ENCODE data around the gene LRRC37A.
"Not testable (repeated sequence)": the region's sequence is repeated elsewhere in the genome, so short reads cannot be mapped to it uniquely, and the experiment has no call there.

Gene LRRC37A

GRCh38 chr17:46383118-46383517 lies 88.2 kb downstream of the LRRC37A start:
- not testable (repeated sequence) for H2AFZ ChIP-seq (ENCODE audit: low read length); H3K27me3 ChIP-seq (ENCODE audit: insufficient read depth, low read length); H3K4me2 ChIP-seq (ENCODE audit: low read length); H3K4me1 ChIP-seq (ENCODE audit: insufficient read depth, low read length, severe bottlenecking); H3K4me3 ChIP-seq (ENCODE audit: low read depth, low read length, poor library complexity, severe bottlenecking); H3K9me2 ChIP-seq (ENCODE audit: low read depth, low read length); H4K20me1 ChIP-seq (ENCODE audit: insufficient read depth, low read length); H3K9ac ChIP-seq (ENCODE audit: low read length); H3K9me3 ChIP-seq (ENCODE audit: low read length); H3K79me2 ChIP-seq (ENCODE audit: insufficient read depth, low read length); H3K36me3 ChIP-seq (ENCODE audit: insufficient read depth, low read length); H3K27ac ChIP-seq (ENCODE audit: low read depth, low read length, poor library complexity, severe bottlenecking); H3F3A ChIP-seq (ENCODE audit: insufficient read depth, low read length)

GRCh38 chr17:46385491-46385890 lies 90.6 kb downstream of the LRRC37A start:
- not testable (repeated sequence) for H3K4me3 ChIP-seq (ENCODE audit: low read depth, low read length, poor library complexity, severe bottlenecking); H3K4me1 ChIP-seq (ENCODE audit: insufficient read depth, low read length, severe bottlenecking); H3F3A ChIP-seq (ENCODE audit: insufficient read depth, low read length); H2AFZ ChIP-seq (ENCODE audit: low read length); H3K27ac ChIP-seq (ENCODE audit: low read depth, low read length, poor library complexity, severe bottlenecking); H3K27me3 ChIP-seq (ENCODE audit: insufficient read depth, low read length); H3K9me2 ChIP-seq (ENCODE audit: low read depth, low read length); H3K36me3 ChIP-seq (ENCODE audit: insufficient read depth, low read length); H3K9me3 ChIP-seq (ENCODE audit: low read length); H3K9ac ChIP-seq (ENCODE audit: low read length); H4K20me1 ChIP-seq (ENCODE audit: insufficient read depth, low read length); H3K79me2 ChIP-seq (ENCODE audit: insufficient read depth, low read length); H3K4me2 ChIP-seq (ENCODE audit: low read length)
